ENCODE results near the gene ITGA2. TPM values are rescaled to one million over a fixed set of nuclear protein-coding genes. Genes with fewer than 3 reads are reported as not detected.

The ITGA2 gene
- total RNA-seq, 1 experiment from 2014 or later, result 29.0 TPM

DNA sequence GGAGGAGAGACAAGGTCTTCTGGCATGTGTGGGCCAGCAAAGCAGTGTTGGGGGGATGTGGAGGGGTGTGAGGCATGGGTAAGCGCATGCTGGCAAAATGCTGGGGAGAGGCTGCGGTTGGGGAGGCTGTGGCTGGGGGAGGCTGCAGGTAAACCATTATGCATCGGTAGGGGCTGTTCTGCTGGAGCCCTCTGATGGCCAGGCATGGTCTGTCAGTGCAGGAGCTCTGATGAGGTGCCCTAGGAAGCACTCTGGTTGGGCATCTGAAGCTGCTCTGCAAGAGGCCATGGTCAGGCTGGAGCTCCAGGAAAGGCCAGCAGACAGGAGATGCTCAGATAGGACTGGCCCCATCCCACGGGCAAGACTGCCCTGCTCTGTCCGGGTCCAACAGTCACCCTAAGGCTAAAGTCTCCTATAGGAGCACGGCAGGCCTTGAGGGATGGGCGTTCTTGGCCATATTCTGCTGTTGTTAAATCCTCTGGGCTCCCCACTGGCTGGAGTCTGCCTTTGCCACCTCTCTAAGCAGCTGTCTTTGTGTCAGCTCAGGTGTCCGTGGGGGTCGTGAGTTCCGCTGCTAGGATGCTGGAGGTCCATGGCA, 28.7 kb downstream of the ITGA2 start:
- DNase-seq (ENCODE audit: low spot score), result no peak

DNA sequence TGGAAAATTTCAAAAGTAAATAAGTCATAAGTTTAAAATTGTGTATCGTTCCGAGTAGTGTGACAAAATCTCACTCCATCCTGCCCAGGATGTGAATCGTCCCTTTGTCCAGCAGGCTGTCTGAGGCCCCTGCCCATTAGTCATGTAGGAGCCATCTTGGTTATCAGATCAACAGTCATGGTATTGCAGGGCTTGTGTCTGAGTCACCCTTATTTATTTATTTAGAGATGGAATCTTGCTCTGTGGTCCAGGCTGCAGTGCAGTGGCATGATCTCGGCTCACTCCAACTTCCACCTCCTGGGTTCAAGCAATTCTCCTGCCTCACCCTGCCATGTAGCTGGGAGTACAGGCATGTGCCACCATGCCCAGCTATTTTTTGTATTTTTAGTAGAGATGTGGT, 30.2 kb downstream of the ITGA2 start:
- peak; percentile 90 for DNase-seq (ENCODE audit: low spot score)

- no peak for DNase-seq (ENCODE audit: low spot score)
Measured at GRCh38 chr5:53022930-53023511, 33.9 kb downstream of the ITGA2 start.

- no peak for DNase-seq (ENCODE audit: low spot score)
Measured at GRCh38 chr5:53023969-53024368, 34.8 kb downstream of the ITGA2 start.

- no peak for DNase-seq (ENCODE audit: low spot score)
Measured at GRCh38 chr5:53024535-53024934, 35.4 kb downstream of the ITGA2 start.

DNA sequence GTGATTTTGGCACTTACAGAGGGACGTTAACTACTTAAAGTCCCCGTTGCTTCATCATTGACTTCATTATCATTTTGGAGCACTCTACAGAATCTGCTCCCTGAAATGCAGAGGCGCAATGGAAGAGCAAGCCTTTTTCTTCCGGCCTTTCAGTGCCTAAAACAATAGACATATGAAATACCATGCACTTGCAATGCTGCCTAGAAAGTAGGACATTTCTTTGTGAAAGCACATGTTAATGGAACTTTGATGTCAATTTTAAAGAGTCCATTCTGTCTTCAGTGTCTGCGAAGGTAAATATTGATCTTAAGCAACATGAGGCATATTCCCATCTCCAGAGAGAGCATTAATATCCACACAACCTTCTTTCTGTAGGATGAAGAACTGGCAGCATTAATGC, 36.3 kb downstream of the ITGA2 start:
- DNase-seq (ENCODE audit: low spot score), result no peak

DNA sequence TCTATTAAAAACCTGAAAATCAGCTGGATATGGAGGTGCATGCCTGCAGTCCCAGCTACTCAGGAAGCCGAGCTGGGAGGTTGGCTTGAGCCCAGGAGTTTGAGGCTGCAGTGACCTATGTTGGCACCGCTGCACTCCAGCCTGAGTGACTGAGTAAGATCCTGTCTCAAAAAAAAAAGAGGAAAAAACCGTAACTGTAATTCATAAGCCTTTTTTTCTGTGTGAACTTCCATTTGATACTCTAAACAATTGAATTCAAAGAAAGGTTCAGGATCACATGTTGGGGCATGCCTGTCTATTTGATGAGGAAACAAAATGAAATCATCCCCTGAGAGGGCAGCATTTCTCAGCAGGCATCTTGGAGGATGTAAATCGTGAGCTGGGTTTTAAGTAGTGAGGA, 38.8 kb downstream of the ITGA2 start:
- peak; percentile 91 for DNase-seq (ENCODE audit: low spot score)

- no peak for DNase-seq (ENCODE audit: low spot score)
Measured at GRCh38 chr5:53029608-53030007, 40.5 kb downstream of the ITGA2 start.

- DNase-seq (ENCODE audit: low spot score), result no peak
Measured at GRCh38 chr5:53030893-53031292, 41.7 kb downstream of the ITGA2 start.

- DNase-seq (ENCODE audit: low spot score), result peak; percentile 85
Measured at GRCh38 chr5:53031695-53032096, 42.5 kb downstream of the ITGA2 start.

GRCh38 chr5:53032188-53032587, 43.0 kb downstream of the ITGA2 start:
- no peak for DNase-seq (ENCODE audit: low spot score)

GRCh38 chr5:53034832-53035231, 45.7 kb downstream of the ITGA2 start:
- no peak for DNase-seq (ENCODE audit: low spot score)

GRCh38 chr5:53035868-53036381, 46.8 kb downstream of the ITGA2 start:
- no peak for DNase-seq (ENCODE audit: low spot score)

- DNase-seq (ENCODE audit: low spot score), result peak; percentile 60
Measured at GRCh38 chr5:53037141-53037859, 48.1 kb downstream of the ITGA2 start.

- DNase-seq (ENCODE audit: low spot score), result no peak
Measured at GRCh38 chr5:53038196-53038847, 49.2 kb downstream of the ITGA2 start.

- DNase-seq (ENCODE audit: low spot score), result no peak
Measured at GRCh38 chr5:53039855-53040254, 50.7 kb downstream of the ITGA2 start.

DNA sequence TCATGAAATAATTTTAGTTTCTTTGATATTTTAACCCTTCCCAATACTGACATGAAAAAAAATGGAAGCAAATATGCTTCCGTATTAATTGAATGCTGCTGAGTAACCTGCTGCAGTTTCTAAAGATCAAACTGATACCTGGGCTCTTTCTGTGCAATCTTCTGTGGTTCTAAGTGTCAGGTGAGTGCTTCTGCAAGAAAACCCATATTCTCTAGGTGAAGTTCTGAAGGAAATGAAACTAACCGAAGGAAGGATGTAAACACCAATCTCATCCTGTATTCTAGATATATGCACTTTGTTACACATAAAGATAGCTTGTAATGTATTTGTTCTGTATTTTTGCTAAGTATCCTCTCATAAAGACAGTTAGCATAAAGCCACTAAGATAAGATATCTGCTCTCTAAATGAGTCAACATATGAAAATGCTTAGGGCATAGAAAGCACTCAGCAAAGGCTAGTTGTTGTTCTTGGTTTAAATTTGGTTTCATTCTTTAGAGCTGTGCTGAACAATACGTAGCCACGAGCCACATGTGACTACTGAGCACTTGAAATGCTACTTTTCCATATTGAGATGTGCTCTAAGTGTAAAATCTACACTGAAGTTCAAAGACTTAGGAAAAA, 52.0 kb downstream of the ITGA2 start:
- no peak for DNase-seq (ENCODE audit: low spot score)

DNA sequence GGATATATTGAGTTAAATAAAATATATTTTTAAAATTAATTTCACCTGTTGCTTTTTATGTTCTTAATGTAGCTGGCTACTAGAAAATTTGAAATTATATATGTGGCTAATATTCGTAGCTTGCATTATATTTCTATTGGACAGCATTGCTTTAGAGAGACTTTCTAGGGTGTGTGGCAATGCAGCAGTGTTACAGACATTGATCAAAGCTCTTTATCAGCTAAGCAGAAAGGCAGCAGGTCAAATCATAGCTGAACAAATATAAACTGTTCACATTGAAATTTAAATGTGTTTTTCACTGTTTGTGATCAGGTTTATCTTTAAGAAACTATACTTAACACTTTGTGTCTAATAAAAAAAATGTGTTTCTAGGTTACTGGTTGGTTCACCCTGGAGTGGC, 52.6 kb downstream of the ITGA2 start:
- DNase-seq (ENCODE audit: low spot score), result no peak

- no peak for DNase-seq (ENCODE audit: low spot score)
Measured at GRCh38 chr5:53045263-53045662, 56.1 kb downstream of the ITGA2 start.

GRCh38 chr5:53048248-53048647, 59.1 kb downstream of the ITGA2 start:
- DNase-seq (ENCODE audit: low spot score), result no peak

GRCh38 chr5:53052499-53052898, 63.3 kb downstream of the ITGA2 start:
- DNase-seq (ENCODE audit: low spot score), result no peak

DNA sequence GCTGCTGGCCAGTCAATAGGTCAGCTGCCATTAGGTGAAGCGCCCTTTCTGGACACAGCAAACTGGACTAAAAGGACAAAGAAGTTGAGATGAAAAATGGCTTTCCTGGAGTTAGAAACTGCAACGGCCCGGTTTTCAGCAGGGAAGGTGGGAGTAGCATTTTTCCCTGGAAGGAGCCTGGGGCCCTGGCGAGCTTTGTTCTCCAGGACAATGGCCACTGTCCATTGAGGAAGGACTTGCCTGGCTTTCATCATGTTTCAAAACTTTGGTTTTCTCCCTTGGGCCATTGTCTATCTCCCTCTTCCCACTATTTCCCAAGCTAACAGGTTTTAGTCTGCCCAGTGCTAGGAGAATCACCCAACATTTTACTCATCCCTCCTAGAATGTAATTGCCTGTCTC, 64.2 kb downstream of the ITGA2 start:
- no peak for DNase-seq (ENCODE audit: low spot score)
